ENCODE results near the gene MAST3. TPM values are rescaled to one million over a fixed set of nuclear protein-coding genes. Genes with fewer than 3 reads are reported as not detected.
A peak's percentile ranks its signal among the peaks of the same experiment; 100 is the strongest.

MAST3 gene
- total and polyA plus RNA-seq, 2 of the 13 experiments (the other 11 are each of a cell fraction or from before 2014, with no cell fraction given), result 4.1 to 4.6 TPM

DNA sequence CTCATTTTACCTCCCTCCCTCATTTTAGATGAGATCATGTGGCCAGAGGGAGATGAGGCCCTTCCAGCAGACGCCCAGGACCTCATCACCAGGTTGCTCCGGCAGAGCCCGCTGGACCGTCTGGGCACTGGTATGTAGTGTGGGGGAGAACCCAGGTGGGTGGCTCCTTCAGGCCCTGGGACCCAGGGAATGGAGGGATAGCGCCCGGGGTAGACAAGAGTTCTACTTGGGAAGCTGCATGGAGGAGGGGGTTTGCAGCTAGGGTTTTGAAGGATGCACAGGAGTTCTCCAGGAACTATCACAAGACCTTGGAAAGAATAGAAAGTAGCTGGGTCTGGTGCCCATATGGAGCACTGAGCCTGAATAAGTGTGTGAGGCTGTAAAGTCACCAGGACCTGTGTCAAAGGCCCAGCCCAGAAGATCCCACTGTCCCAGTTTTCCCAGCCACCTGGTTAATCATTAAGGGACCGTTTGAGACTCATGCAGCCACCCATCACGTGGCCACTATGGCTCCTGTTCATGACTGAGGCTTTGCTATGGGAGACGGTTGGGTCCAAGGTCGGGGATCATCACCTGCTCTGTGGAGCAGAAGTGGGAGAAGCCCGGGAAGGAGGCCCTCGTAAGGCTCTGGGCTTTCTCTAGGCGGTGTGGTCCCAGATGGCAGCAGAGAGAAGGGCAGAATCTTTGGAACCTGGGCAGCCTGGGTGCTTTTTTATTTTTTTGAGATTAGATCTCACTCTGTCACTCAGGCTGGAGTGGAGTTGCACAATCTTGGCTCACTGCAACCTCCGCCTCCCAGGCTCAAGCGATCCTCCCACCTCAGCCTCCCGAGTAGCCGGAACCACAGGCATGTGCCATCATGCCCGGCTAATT, 38.4 kb downstream of the MAST3 start (continued):
- TF ChIP-seq HMGXB3 (CRISPR knock-in tag; IDR thresholded peaks at IDR 0.05; ENCODE audit: borderline replicate concordance) (no peak), ZFP36L2 (CRISPR knock-in tag; IDR thresholded peaks at IDR 0.05) (no peak), ZBTB21 (CRISPR knock-in tag; IDR thresholded peaks at IDR 0.05) (no peak), KLF12 (CRISPR knock-in tag; IDR thresholded peaks at IDR 0.05; ENCODE audit: borderline replicate concordance) (0 out of 2 replicates have a peak, but pooled peaks have one; percentile 68), MAFK (conservative IDR thresholded peaks at IDR 0.05 in 1 of 2, IDR thresholded peaks at IDR 0.05 in 1 of 2; ENCODE audit: low read length in 2 of 2) (no peak), ZNF83 (CRISPR knock-in tag; IDR thresholded peaks at IDR 0.05; ENCODE audit: borderline replicate concordance) (no peak), HOMEZ (CRISPR knock-in tag; IDR thresholded peaks at IDR 0.05; ENCODE audit: low read depth) (no peak), UBTF (CRISPR knock-in tag; IDR thresholded peaks at IDR 0.05) (peak; percentile 58; the same call in 1 of the 2 replicates), ZNF224 (CRISPR knock-in tag; IDR thresholded peaks at IDR 0.05) (0 out of 2 replicates have a peak, but pooled peaks have one; percentile 75), PRDM10 (CRISPR knock-in tag; IDR thresholded peaks at IDR 0.05; ENCODE audit: low read depth) (peak; percentile 78; the same call in 1 of the 2 replicates)
- TF ChIP-seq, protein P1, sequence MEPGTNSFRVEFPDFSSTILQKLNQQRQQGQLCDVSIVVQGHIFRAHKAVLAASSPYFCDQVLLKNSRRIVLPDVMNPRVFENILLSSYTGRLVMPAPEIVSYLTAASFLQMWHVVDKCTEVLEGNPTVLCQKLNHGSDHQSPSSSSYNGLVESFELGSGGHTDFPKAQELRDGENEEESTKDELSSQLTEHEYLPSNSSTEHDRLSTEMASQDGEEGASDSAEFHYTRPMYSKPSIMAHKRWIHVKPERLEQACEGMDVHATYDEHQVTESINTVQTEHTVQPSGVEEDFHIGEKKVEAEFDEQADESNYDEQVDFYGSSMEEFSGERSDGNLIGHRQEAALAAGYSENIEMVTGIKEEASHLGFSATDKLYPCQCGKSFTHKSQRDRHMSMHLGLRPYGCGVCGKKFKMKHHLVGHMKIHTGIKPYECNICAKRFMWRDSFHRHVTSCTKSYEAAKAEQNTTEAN (CRISPR knock-in tag; conservative IDR thresholded peaks at IDR 0.05), result 0 out of 2 replicates have a peak, but pooled peaks have one; percentile 34
- TF ChIP-seq, protein P2, sequence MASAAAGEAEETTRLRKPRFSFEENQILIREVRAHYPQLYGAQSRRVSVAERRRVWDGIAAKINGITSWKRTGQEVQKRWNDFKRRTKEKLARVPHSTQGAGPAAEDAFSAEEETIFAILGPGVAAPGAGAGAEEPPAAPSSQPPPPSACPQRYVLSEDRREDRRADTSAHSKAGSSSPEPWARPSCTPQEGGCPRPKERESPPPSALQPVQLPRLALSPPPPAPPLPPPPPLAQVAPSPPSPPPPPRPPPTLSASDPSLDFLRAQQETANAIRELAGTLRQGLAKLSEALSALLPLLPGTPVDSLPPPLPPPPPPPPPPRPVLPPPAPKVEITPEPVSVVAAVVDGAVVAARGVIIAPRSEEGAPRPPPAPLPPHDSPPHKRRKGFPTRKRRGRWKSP (CRISPR knock-in tag; IDR thresholded peaks at IDR 0.05), result no peak; the same call in 1 of the 2 replicates

Data from HepG2 (cell line).